Activated T-helper 1 cell treated with anti-CD3 and anti-CD28 coated beads, Interleukin-2, amount 50 U/mL, for 16 hours (primary cell): ENCODE data around the gene FHL2.

Experiments used
- DNase-seq, 2 donors: peaks; one replicate each; pipeline ENCODE4 v3.0.0-alpha.2; 2020; ENCODE audit warnings: low read depth in 1 of 2, low spot score in 1 of 2

The FHL2 gene

GRCh38 chr2:105399207-105399861, 483 bp upstream of the FHL2 start:
- DNase-seq: no peak

GRCh38 chr2:105397953-105398335, 907 bp downstream of the FHL2 start:
- DNase-seq: no peak

- no peak for DNase-seq
These were observed 1.7 kb downstream of the FHL2 start for GRCh38 chr2:105397025-105397722.

- DNase-seq: no peak
These were observed 2.4 kb downstream of the FHL2 start for GRCh38 chr2:105396254-105397024.

GRCh38 chr2:105395691-105396090, 3.2 kb downstream of the FHL2 start:
- DNase-seq: no peak

GRCh38 chr2:105394951-105395611, 3.8 kb downstream of the FHL2 start:
- DNase-seq: no peak

GRCh38 chr2:105393373-105394055, 5.3 kb downstream of the FHL2 start:
- DNase-seq: no peak

GRCh38 chr2:105391763-105392662, 6.8 kb downstream of the FHL2 start:
- no peak for DNase-seq

GRCh38 chr2:105391058-105391627, 7.7 kb downstream of the FHL2 start:
- DNase-seq: no peak

- no peak for DNase-seq
These were observed 8.4 kb downstream of the FHL2 start for GRCh38 chr2:105390454-105390853.

- no peak for DNase-seq
These were observed 9.9 kb downstream of the FHL2 start for GRCh38 chr2:105388971-105389381.

- DNase-seq: no peak
These were observed 11.6 kb downstream of the FHL2 start for GRCh38 chr2:105387225-105387624.

GRCh38 chr2:105385731-105386540, 12.9 kb downstream of the FHL2 start:
- DNase-seq: no peak

GRCh38 chr2:105384861-105385260, 14.0 kb downstream of the FHL2 start:
- DNase-seq: no peak

- DNase-seq: no peak
These were observed 14.6 kb downstream of the FHL2 start for GRCh38 chr2:105384216-105384615.

- DNase-seq: no peak
These were observed 15.3 kb downstream of the FHL2 start for GRCh38 chr2:105383432-105384166.

GRCh38 chr2:105382177-105382576, 16.7 kb downstream of the FHL2 start:
- no peak for DNase-seq

- DNase-seq: no peak
These were observed 17.7 kb downstream of the FHL2 start for GRCh38 chr2:105381101-105381668.
